Inflammatory macrophage treated with lipopolysaccharide for 4 hours (primary cell): ENCODE results near the gene FCN3.
"Not testable (repeated sequence)": the region's sequence is repeated elsewhere in the genome, so short reads cannot be mapped to it uniquely, and the experiment has no call there.

Experiments used
- DNase-seq: peaks from one replicate; pipeline ENCODE4 v3.0.0-alpha.2; 2020

FCN3 gene

DNA sequence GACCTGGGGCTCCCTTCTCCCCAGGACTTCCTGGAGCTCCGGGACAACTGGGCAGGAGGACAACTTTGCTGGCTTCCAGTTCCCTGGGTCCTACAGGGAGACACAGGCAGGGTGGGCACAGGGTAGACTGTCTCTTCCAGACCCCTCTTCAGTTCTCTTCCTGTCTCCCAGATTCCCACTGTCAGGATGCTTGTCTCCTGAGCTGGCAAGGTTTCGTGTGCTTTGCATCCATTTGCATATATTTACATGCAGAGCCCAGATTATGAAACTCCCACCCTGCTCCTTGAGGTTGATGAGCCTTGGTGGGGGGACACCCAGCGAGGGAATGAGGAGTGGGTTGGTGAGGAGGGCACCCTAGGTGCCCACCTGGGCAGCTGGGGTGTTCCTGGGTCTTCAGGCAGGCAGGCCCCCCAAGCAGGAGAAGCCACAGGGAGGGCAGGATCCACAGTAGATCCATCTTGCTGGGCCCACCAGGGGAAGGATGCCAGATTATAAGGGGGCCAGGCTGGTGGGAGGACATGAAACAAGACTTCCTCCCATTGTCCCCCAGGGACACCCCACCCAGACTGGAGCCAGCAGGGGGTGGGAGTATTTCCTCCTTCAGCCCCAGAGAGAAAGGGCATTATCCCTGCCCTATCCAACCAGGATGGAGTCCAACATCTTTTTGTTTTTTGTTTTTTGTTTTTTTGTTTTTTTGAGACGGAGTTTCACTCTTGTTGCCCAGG is at the start of gene FCN3:
Gene FCN3, minus strand, starts transcription at position 463 of the 725 bp plus-strand sequence. Its CDS starts 6 bp downstream, at position 457.
- DNase-seq: no peak

DNA sequence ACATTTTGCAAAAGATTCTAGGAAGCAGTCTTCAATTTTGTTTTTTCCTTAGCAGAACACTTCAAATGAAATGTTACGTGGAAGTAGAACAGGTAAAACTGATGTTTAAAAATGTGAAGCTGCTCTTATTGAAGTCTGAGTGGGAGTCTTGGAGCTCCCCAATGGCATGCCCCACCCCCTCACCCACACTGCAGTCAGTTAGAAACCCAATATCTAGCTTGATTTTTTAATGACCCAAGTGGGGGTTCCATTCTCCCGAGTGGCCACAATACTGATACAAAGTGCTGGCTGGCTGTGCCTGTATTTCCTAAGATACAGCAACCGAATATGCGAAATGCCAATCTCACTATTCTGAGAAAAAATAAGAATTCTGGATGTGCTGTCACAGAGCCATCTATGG is 49.1 kb upstream of the FCN3 start:
- no peak for DNase-seq

DNA sequence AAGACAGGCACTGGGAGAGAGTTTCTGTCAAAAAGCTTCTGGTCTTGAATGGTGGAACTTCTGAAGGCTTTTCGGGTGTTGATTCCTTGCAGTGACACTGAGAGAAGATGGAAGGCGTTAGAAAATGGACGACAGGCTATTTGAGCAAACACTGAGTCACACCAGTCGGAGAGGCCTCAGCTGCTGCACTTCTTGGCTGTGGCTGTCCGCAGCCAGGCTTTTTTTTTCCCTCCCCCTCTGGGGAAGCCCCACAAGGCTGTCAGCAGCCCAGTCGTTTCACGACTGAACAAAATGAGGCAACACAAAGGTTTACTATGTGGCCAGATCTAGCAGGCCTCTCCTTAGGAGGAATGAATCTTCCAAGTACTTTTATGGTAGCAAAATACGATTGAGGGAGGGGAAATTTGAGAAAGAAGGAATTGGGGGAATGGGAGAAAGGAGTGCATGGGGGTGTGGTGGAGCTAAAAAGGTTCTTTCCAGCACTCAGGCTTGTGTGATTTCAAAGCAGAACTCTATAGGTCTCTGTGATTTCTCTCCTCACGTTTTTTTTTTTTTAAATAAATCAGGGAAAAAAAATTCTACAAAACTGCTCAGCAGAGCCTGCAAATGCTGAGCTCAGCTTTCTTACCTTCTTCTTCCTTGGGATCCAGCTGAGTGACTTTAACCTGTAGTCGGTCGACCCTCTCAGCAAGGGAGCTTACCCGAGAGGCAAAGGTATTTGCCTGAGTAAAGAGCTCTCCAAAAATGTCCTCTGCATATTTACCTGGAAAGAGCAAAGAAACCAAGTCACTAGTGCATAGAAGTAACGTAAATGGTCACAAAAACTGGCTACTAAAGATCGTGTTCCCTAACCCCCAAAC is 43.9 kb upstream of the FCN3 start:
- peak; percentile 54 for DNase-seq

DNA sequence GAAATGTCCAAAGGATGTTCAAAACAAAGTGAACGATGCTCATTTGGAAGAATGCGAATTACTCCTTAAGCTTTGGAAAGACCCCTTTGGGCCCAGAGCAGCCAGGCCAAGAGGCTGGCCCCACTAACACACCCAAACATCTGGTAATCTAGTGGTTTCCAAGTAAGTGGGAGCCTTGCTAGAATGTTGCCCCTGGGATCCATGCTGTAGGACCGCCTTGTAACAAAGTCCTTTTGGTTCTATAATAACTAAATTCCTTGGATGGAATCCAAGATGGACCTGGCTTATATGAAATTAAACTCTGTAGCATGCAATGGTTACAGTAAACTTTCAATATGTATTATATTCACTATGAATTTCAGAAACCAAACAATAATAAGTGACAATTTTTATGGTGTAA is 43.1 kb upstream of the FCN3 start:
- no peak for DNase-seq

DNA sequence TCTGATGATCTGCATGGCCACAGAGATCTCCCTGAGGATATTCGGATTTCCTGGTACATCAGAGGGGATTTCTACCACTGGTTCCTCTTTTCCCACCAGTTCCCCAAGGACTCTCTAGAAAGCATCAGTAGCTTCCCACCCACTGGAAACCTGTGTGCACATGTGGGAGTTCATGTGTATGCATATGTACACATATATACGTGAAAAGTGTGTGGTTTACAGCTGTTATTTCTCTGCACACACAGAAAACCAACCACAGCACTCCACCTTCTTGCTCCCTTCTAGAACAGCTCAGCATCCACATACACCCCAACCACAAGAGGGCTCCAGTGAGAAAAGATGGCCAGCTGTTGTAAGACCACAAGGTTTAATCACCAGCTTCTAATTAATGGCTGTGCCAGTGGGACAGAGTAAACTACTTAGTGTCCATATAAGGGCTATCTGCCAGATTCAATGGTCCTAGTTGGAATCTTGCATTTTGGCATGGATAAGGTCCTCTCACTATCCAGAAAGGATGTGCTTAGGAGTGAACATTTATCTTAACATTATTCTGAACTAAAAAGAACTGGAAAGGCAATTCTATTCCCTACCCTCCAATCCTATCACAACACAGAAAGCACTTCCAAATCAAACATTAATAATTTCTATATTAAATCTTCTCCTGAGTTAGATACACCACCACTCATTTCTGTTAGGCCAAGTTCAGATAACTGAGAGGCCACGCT is 41.9 kb upstream of the FCN3 start:
- peak; percentile 66 for DNase-seq

DNA sequence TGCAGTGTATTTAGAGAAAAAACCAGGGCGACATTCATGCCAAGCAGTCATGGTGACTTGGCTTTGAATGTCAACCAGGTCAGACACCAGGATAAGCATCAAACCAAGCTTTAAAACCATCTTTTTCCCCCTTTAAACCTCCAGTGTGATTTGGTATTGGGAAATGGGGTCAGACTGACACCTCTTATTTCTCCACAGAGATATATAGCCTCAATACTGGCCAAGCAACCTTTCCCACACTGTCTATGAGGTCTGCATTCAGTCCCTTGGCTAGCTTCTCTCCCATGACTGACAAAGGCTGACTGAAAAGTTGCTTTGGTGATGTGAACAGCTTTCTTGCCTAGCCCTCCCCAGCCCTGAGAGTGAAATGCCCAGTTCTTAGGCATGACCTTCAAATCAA is 39.5 kb upstream of the FCN3 start:
- no peak for DNase-seq

DNA sequence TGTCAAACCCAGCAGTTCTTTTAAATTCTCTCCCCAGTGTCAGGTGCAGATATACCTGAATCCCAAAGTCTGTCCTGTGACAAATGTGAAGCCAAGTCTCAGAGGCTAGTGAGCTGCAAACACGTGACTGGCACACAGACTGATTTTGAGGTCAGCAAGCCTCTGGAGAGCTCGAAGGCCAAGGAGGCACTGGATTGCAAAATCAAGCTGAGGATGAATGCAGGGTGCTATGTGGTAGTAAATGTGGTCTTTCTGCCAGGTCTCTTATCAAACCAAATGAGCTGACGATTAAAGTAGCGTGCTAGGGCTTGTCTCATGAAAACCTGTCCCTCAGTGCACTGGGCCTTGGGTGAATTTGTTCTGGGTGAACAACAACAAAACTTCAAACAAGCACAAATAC is 38.4 kb upstream of the FCN3 start:
- no peak for DNase-seq

DNA sequence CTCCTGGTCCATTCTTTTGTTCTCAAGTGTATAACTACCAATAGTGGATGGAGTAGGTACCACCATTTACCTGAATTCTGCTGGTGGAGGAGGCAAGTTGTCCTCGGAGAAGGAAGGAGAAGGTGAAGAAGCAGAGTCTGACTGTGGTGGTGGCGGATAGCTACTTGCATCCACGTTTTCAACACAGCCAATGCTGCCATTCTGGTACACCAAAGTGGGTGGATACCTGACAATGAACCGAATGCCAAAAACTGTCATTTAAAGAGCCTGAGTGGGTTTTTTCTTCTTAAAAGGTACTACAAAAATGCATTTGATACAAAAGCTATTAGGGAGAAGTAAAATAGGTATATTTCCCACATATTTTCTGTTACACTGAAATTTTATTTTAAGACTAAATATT is 37.9 kb upstream of the FCN3 start:
- DNase-seq: no peak

DNA sequence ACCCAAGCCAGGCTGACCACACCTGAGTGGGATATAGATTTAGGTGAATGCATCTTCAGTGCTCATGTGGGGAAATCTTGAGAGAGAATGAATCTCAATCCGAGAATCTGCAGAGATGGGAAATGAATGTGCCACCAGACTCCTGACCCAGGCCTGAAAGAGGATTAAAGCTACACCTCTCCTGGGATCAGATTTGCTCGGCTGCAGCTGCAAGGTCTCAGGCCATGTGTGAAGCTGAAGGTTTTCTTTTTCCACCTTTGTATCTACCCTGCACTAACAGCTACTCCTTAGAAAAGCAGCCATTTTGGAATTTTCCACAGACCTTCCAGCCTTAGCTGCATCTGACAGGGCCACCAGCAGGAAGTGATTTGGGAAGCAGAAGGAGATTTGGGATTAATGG is 36.1 kb upstream of the FCN3 start:
- no peak for DNase-seq

DNA sequence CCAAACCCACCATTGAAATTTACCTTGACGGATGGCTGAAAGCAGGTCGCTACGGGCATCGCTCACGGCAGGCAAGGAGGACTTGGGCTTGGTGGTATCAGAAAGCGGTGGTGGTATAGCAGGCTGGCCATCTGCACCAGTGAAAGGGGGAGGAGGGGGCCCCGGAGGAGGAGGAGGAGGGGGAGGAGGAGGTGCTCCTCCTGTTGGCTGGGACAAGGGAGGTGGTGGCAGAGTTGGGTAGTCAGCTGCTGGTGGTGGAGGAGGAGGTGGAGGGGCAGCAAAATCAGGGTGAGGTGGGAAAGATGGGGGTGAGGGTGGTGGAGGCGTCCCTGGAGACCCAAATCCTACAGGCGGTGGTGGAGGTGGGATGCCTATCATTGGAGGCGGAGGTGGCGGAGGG is 35.0 kb upstream of the FCN3 start:
- DNase-seq: no peak

DNA sequence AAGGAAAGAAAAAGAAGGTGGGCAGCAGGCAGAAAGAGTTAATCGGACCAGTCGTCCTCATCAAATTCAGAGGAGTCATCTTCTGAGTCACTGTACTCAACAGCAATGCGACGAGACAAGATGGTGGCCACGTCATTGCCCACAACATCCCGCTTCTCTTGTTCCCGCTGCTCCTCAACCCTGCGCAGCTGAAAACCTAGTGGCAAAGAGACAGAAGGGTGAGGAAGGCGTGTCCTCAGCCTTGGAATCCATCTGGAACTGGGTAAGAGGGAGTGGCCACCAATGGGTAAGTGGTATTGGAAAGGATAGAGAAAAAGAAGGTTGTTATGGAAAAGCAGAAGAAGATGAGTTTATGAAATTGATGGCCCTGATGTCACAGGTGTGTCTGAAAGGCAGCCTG is 33.5 kb upstream of the FCN3 start:
- no peak for DNase-seq

DNA sequence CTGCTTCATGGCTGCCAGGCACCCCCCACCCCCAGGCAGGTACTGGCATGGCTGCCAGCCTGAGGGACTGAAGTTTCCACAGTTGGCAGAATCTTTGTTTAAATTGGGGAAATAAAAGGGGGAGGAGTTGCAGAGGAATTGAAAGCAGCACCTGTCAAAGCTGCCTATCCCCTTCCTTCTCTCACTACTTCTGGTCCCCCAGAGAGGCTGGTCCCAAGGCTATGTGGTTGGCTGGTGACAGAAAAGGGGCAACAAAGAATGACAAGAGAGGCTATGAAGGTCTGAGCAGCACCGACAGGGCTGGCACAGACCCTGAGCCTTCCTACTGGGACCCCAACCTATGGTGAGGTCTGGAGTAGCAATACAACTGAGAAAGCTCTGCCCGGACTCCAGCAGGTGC is 32.2 kb upstream of the FCN3 start:
- DNase-seq: not testable (repeated sequence)

DNA sequence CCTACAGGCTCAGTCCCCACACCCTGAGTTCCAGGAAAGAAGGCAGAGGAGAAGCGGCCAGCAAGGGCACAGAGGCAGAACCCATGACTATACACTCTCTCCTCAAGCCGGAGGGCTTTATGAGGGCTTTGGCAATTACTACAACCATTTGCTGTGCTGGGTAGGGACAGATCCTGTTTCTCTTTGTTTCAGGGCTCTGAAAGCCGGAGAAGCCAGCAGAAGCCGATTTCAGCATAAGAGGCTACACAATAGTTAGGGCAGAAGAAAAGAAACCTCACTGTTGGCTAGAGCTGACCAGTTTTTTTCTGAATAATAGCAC is 31.7 kb upstream of the FCN3 start:
- DNase-seq: no peak

DNA sequence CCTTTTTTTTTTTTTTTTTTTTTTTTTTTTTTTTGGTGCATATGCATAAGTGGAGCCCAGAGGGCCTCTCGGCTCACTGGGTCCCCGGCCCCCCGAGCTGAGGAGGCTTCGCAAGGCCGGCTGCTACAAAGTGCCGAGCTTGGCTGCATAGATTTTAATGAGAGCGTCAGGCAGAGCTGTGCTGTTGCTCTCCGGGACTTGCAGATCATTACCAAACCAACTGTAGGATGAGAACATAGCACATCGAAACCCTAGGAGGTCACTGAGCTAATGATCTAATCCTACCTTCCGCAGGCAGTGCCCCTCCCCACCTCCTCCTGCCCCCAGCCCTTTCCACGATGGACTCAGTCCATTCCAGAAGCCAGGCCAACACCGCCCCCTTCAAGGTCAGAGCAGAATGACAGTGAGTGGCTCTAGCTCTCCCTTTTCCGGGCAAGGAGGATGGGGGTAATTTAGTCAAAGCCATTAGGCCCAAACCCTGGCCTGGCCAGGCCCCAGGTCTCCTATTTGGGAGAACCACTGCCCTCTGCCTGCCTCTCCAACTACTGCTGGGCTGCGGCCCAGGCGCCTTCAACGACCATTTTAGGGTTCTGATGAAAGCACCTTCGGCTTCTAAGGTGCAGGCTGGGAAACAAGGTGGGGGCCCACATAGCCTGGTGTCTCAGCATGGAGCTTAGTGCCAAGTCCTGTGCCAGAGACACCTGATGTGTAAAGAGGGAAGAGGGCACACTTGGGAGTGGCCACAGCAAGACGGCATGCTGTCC is 31.2 kb upstream of the FCN3 start:
- DNase-seq: not testable (repeated sequence)

DNA sequence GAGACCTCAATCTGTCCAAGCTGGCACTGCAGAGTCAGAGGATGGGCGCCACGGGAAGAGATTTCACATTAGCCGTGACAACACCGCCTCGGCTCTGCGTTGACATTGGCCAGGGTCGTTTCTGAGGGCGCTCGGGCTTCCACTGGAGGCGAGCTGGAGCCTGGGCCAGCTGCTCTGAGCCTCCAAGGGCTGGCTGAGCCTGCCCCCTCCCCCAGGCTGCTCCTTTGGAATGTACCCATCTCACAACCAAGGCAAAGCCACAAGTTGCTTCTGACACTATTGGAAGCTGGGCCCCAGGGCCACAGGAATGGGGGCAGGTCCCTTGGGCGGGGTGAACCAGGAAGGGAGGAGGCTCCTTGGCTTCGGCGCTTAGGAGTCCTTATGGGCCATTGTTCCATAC is 30.4 kb upstream of the FCN3 start:
- DNase-seq: no peak

DNA sequence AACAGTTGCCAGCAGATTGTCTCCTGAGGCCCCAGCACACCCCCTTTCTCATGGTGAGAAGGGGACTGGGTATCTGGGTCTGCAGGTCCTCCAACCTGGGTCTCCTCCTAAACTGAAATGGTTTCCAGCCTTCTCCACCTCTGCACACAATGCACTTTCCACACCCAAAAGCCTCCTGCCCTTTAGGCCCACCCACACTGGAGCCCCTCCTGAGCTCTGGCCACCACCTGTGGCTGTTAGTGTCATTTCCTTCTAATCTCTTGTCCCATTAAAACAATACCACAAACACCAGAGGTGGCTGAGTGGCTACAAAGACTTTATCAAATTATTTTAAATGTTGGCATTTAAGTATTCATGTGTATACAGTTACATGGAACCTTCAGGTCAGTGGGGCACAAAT is 29.3 kb upstream of the FCN3 start:
- no peak for DNase-seq

DNA sequence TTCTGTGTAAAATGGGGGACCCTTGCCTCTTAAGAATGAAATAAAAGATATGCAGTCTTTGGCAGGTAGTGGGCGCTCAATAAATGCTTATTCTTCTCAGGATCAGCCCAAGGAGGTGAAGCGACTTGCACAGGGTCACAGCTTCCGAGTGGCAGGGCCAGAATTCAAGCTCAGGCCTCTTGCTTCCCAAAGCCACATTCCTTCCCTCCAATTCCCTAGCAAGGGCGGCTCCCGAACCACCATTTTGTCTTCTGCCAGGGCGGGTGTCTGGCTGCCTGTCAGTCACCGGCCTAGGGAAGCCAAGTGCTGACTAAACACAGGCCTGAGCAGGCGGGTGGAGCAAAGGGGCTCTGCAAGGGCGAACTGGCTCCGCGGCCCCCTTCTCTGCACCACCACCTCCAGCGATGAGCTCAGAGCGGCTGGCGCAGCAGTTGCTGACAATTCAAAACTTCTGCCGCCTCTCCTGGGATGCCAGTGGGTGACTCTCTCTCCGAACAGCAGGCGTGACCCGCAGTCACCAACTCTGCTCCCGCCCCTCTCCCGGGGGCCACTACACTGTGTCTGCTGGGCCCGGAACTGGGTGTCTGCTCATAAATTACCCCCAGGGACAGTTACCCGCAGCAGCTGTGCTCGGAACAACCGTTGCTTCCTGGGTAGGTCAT is 28.6 kb upstream of the FCN3 start:
- DNase-seq: peak; percentile 43

DNA sequence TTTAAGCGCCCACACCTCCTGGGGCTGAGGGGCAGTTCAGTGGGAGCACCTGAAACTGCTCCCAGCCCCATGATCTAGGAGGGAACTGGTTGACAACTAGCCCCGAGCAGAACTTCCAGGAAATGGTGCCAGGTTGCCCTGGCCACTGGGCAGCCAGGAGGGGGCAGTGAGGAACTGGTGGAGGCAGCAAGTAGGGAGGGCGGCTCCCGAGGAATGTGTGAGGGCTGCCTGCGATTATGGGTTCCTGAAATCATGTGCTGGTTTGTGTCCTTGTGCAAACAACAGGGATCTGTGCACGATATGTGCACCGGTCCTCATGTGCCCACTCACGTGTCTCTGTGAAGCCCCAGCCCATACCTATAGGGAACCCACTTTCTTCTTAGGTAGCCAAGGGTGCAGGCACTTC is 27.7 kb upstream of the FCN3 start:
- DNase-seq: peak; percentile 57

DNA sequence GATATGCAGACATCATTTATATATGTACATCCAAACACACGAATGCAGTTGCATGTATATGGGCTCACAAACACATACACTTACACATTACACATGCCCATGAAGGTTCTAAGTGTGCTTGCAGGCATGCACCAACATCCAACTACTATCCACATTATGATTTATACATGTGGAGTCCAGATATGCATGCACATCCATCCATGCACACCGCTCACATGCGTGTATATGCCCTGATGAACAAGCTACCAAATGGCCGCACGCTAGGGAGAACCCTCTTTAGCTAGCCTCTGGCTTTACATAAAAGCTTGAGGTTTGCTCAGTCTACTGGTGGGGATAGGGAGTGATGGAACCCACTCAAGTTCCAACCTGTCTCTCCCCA is 26.3 kb upstream of the FCN3 start:
- DNase-seq: no peak

DNA sequence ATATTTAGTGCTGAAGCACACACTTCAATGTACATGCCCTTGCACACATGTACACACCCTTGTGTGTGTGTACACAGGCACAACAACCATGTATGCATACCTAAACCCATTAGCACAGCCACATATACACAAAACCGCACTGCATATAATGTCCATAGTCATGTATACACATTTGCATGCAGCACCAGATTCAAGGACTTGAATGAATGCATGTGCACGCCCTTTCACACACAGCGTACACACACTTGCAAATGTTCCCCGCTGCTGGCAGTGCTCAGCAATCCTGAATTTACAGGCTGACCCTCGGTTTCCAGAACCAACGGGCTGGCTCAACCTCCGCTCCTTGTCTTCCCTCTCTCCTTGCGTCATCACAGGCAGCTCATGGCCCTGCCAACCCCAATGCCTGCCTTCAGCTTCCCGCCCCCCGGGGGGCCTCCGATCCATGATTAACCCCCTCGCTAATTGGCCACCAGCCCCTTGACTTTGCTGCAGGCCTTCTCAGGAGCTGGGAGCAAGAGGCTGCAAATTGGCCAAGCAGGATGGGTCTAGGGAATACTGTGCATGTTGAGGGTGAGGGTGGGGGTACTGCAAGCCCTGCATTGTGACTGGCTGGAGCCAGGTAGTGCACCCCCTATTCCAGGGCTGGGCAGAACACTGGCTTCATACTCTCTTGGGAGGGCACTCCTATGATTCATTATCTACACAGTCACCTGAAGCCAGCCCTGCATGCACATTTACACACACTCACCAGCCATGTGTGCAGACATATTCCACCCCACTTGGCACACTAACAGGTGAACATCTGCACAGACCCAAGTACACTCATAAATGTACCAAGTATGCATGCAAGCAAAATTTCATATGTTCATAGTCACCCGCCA is 25.7 kb upstream of the FCN3 start:
- no peak for DNase-seq

DNA sequence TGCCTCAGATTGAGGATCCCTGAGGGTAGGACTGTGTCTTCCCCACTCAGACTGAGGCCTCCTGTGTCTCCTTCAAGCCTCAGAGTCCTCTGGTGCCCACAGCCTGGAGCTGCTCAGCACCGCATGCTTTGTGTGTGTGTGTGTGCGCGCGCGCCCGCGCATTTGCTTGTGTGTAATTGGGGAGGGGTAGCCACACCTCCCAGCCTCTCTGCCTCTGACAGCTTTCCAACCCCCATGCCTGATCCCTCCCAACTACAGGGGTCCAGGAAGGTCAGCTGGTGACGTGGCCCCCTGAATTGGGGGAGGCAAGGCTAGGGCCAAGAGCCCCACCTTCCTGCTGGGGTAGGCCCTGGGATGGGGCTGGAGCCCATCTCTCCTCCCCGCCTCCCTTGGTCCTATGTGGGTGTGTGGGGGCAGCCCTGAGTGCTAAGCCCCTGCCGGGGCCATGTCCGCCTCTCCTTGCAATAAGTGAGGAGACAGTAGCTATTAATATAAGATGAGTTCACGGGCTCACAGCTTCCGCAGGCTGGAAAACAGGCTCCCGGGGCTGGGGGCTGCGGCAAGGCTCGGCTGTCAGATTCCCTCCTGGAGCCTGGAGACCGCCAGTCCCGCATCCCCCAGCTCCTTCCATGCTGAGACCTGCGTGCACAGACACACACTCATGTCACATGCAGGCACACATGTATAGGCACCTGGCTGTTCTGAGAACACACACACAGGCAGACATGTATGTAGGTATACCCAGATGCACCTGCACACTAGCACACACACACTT is 24.8 kb upstream of the FCN3 start:
- no peak for DNase-seq
